ENCODE results near the gene MLEC.

DNA sequence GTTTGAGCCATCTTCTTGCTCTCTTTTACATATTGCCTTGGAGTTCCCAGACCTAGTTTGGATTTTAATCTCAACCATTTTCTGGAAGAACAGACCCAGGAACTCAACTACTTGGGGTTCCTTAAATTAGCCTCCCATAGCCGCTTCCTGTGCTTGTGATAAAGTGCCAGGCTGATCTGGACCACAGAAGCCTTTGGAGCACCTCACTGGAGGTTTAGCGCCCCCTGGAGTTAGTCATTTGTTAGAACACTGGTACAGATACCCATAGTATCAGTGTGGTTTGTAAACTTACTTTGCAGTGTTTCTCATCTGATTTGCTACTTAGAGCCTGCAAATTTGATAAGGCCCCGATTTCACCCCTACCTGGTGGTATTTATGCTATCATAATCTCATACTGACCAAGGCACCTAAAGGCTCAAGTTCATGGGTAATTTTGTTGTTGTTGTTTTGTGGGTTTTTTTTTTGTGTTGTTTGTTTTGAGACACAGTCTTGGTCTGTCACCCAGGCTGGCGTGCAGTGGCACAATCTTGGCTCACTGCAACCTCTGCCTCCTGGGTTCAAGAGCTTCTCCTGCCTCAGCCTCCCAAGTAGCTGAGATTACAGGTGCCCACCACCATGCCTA lies 27.0 kb downstream of the MLEC start:
- TF ChIP-seq, protein P1, sequence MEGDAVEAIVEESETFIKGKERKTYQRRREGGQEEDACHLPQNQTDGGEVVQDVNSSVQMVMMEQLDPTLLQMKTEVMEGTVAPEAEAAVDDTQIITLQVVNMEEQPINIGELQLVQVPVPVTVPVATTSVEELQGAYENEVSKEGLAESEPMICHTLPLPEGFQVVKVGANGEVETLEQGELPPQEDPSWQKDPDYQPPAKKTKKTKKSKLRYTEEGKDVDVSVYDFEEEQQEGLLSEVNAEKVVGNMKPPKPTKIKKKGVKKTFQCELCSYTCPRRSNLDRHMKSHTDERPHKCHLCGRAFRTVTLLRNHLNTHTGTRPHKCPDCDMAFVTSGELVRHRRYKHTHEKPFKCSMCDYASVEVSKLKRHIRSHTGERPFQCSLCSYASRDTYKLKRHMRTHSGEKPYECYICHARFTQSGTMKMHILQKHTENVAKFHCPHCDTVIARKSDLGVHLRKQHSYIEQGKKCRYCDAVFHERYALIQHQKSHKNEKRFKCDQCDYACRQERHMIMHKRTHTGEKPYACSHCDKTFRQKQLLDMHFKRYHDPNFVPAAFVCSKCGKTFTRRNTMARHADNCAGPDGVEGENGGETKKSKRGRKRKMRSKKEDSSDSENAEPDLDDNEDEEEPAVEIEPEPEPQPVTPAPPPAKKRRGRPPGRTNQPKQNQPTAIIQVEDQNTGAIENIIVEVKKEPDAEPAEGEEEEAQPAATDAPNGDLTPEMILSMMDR (IDR thresholded peaks at IDR 0.05), result peak; percentile 59 to 87 (median 82)
- no peak for TF ChIP-seq POLR2A (IDR thresholded peaks at IDR 0.05)
